ENCODE results near the gene PLXNA4.

Gene PLXNA4

DNA sequence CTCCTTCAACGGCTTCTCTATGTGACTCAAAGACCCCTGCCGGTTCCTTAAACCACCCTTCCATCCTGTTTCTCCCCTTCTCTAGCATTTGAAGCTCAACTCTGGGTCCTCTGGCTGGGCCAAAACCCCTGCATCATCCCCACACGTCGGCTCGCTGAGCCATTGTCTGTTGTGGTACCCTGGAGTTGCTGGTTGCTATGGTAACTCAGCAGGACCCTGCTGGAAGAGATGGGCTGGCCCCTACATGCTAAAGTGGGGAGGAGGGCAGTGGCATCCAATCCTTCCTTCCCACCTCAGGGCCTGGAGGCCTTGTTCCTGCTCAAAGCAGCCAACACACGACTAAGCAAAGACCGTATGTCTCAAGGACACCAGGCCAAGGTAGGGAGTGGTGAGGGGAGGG is 452.5 kb downstream of the PLXNA4 start:
- Histone ChIP-seq H4K91ac (ENCODE audit: low read length) (no peak overlapping the region), H3K27me3 (ENCODE audit: control insufficient read depth in 1 of 2, insufficient read depth in 1 of 2, low read length in 2 of 2) (peaks cover 0 to 14% of the 10 kb centered on the region in 2 experiments), H2BK12ac (ENCODE audit: low read length in 2 of 2) (no peak overlapping the region), H3K36me3 (ENCODE audit: control insufficient read depth in 1 of 2, insufficient read depth in 2 of 2, low read depth in 1 of 2, low read length in 2 of 2) (peaks cover 0 to 8% of the 10 kb centered on the region in 2 experiments), H4K8ac (ENCODE audit: low read length) (no peak overlapping the region), H2BK5ac (ENCODE audit: low read depth, low read length, poor library complexity, severe bottlenecking) (no peak overlapping the region), H2AK5ac (ENCODE audit: low read length, severe bottlenecking) (no peak overlapping the region), H3K9me3 (ENCODE audit: control insufficient read depth, low read length) (no peaks in the 10 kb centered on the region), H3K4me1 (ENCODE audit: control insufficient read depth, insufficient read depth, low read depth, low read length) (no peaks in the 10 kb centered on the region), H3K4me2 (ENCODE audit: low read length, poor library complexity, severe bottlenecking) (no peak overlapping the region), H3K4me3 (ENCODE audit: insufficient read depth in 1 of 2, low read depth in 1 of 2, low read length in 2 of 2) (no peak overlapping the region), H3K18ac (ENCODE audit: low read depth in 1 of 2, low read length in 2 of 2) (no peak overlapping the region), H2AFZ (ENCODE audit: low read depth, low read length) (no peak overlapping the region), H3K27ac (ENCODE audit: low read length, poor library complexity, severe bottlenecking) (no peak overlapping the region), H3K9ac (ENCODE audit: low read length) (no peak overlapping the region), H2BK15ac (ENCODE audit: low read depth, poor library complexity, severe bottlenecking) (no peak overlapping the region), H3K79me1 (replicated peaks; ENCODE audit: low read length, poor library complexity, severe bottlenecking) (no peaks in the 10 kb centered on the region), H3K23ac (ENCODE audit: low read length in 2 of 2) (no peak overlapping the region), H3K4ac (ENCODE audit: low read depth in 1 of 2, low read length in 2 of 2) (no peak overlapping the region), H3K14ac (ENCODE audit: low read length in 2 of 2) (no peak overlapping the region), H2BK120ac (ENCODE audit: low read depth, low read length) (no peak overlapping the region)
- no peak for DNase-seq
- 75% methylated on average over 7 of the region's 7 CpGs for WGBS

DNA sequence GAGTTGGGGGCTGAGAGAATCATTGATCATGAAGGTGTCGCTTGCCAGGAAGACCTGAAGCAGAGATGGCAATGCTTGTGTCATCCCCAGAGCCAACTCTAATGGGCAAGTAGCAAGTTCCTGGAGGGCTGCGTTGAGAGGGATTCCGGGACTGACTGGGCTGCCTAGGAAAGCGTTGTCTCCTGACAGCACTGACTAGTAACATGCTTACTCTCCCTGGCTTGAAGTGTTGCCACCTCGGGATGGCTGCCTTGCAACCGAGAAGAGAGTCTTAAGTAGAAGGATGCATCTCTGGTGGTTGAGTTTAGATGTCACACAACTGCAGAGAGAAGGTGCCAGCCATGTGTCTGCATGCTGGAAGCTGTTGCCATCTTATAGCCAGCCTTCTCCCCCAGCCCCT is 453.4 kb downstream of the PLXNA4 start:
- H3K18ac ChIP-seq (ENCODE audit: low read depth in 1 of 2, low read length in 2 of 2), result no peak overlapping the region
- no peak overlapping the region for H3K4me3 ChIP-seq (ENCODE audit: insufficient read depth in 1 of 2, low read depth in 1 of 2, low read length in 2 of 2)
- H3K36me3 ChIP-seq (ENCODE audit: control insufficient read depth in 1 of 2, insufficient read depth in 2 of 2, low read depth in 1 of 2, low read length in 2 of 2), result no peaks in the 10 kb centered on the region
- H2BK120ac ChIP-seq (ENCODE audit: low read depth, low read length), result no peak overlapping the region
- no peak overlapping the region for H3K23ac ChIP-seq (ENCODE audit: low read length in 2 of 2)
- H3K14ac ChIP-seq (ENCODE audit: low read length in 2 of 2), result no peak overlapping the region
- H3K4me1 ChIP-seq (ENCODE audit: control insufficient read depth, insufficient read depth, low read depth, low read length), result peaks cover 2% of the 10 kb centered on the region
- H3K9me3 ChIP-seq (ENCODE audit: control insufficient read depth, low read length), result no peaks in the 10 kb centered on the region
- H2AK5ac ChIP-seq (ENCODE audit: low read length, severe bottlenecking), result no peak overlapping the region
- H4K8ac ChIP-seq (ENCODE audit: low read length), result no peak overlapping the region
- no peak overlapping the region for H2AFZ ChIP-seq (ENCODE audit: low read depth, low read length)
- no peak overlapping the region for H2BK15ac ChIP-seq (ENCODE audit: low read depth, poor library complexity, severe bottlenecking)
- H3K9ac ChIP-seq (ENCODE audit: low read length), result no peak overlapping the region
- H3K27me3 ChIP-seq (ENCODE audit: control insufficient read depth in 1 of 2, insufficient read depth in 1 of 2, low read length in 2 of 2), result peaks cover 0 to 14% of the 10 kb centered on the region in 2 experiments
- 84% methylated on average over 6 of the region's 6 CpGs for WGBS
- no peak overlapping the region for H2BK12ac ChIP-seq (ENCODE audit: low read length in 2 of 2)
- H3K4ac ChIP-seq (ENCODE audit: low read depth in 1 of 2, low read length in 2 of 2), result no peak overlapping the region
- H3K27ac ChIP-seq (ENCODE audit: low read length, poor library complexity, severe bottlenecking), result no peak overlapping the region
- no peak overlapping the region for H2BK5ac ChIP-seq (ENCODE audit: low read depth, low read length, poor library complexity, severe bottlenecking)
- no peak overlapping the region for H4K91ac ChIP-seq (ENCODE audit: low read length)
- H3K4me2 ChIP-seq (ENCODE audit: low read length, poor library complexity, severe bottlenecking), result no peak overlapping the region
- no peaks in the 10 kb centered on the region for H3K79me1 ChIP-seq (replicated peaks; ENCODE audit: low read length, poor library complexity, severe bottlenecking)
- no peak for DNase-seq

DNA sequence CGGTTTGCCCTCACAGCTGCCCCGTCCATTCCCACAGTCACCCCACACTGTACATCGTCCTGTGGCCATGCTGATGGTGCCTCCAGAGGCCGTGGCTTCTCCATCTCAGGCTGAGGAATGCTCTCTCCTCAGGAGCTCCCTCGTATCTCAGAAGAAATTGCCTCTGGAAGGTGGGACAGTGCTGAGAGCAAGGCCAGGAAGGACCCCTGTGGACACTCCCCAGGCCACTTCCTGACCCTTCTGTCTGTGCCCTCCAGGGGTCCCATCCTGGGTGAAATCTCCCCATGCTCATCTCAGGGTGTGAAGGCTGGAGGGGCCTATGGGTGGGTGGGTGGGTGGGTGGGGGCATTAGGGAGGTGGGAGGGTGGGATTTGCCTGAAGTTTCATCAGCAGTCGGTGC is 454.3 kb downstream of the PLXNA4 start:
- H2BK12ac ChIP-seq (ENCODE audit: low read length in 2 of 2), result no peak overlapping the region
- H2BK15ac ChIP-seq (ENCODE audit: low read depth, poor library complexity, severe bottlenecking), result no peak overlapping the region
- H2AK5ac ChIP-seq (ENCODE audit: low read length, severe bottlenecking), result no peak overlapping the region
- H3K14ac ChIP-seq (ENCODE audit: low read length in 2 of 2), result no peak overlapping the region
- H3K23ac ChIP-seq (ENCODE audit: low read length in 2 of 2), result no peak overlapping the region
- H3K4me3 ChIP-seq (ENCODE audit: insufficient read depth in 1 of 2, low read depth in 1 of 2, low read length in 2 of 2), result no peak overlapping the region
- peaks cover 0 to 14% of the 10 kb centered on the region in 2 experiments for H3K27me3 ChIP-seq (ENCODE audit: control insufficient read depth in 1 of 2, insufficient read depth in 1 of 2, low read length in 2 of 2)
- DNase-seq, result no peak
- H3K4me2 ChIP-seq (ENCODE audit: low read length, poor library complexity, severe bottlenecking), result no peak overlapping the region
- no peak overlapping the region for H2BK120ac ChIP-seq (ENCODE audit: low read depth, low read length)
- H3K4me1 ChIP-seq (ENCODE audit: control insufficient read depth, insufficient read depth, low read depth, low read length), result peaks cover 4% of the 10 kb centered on the region
- H3K79me1 ChIP-seq (replicated peaks; ENCODE audit: low read length, poor library complexity, severe bottlenecking), result no peaks in the 10 kb centered on the region
- no peak overlapping the region for H2AFZ ChIP-seq (ENCODE audit: low read depth, low read length)
- no peak overlapping the region for H4K8ac ChIP-seq (ENCODE audit: low read length)
- no peak overlapping the region for H3K18ac ChIP-seq (ENCODE audit: low read depth in 1 of 2, low read length in 2 of 2)
- H3K27ac ChIP-seq (ENCODE audit: low read length, poor library complexity, severe bottlenecking), result no peak overlapping the region
- no peak overlapping the region for H3K4ac ChIP-seq (ENCODE audit: low read depth in 1 of 2, low read length in 2 of 2)
- H3K36me3 ChIP-seq (ENCODE audit: control insufficient read depth in 1 of 2, insufficient read depth in 2 of 2, low read depth in 1 of 2, low read length in 2 of 2), result no peaks in the 10 kb centered on the region
- no peaks in the 10 kb centered on the region for H3K9me3 ChIP-seq (ENCODE audit: control insufficient read depth, low read length)
- H4K91ac ChIP-seq (ENCODE audit: low read length), result no peak overlapping the region
- H2BK5ac ChIP-seq (ENCODE audit: low read depth, low read length, poor library complexity, severe bottlenecking), result no peak overlapping the region
- H3K9ac ChIP-seq (ENCODE audit: low read length), result no peak overlapping the region
- 49% methylated on average over 4 of the region's 6 CpGs for WGBS

- Histone ChIP-seq H3K4me2 (ENCODE audit: low read length, poor library complexity, severe bottlenecking) (no peak overlapping the region), H4K8ac (ENCODE audit: low read length) (no peak overlapping the region), H3K79me1 (replicated peaks; ENCODE audit: low read length, poor library complexity, severe bottlenecking) (no peaks in the 10 kb centered on the region), H2AFZ (ENCODE audit: low read depth, low read length) (no peak overlapping the region), H3K14ac (ENCODE audit: low read length in 2 of 2) (no peak overlapping the region), H2BK12ac (ENCODE audit: low read length in 2 of 2) (no peak overlapping the region), H2AK5ac (ENCODE audit: low read length, severe bottlenecking) (no peak overlapping the region), H3K4me1 (ENCODE audit: control insufficient read depth, insufficient read depth, low read depth, low read length) (peaks cover 4% of the 10 kb centered on the region), H3K27me3 (ENCODE audit: control insufficient read depth in 1 of 2, insufficient read depth in 1 of 2, low read length in 2 of 2) (peaks cover 0 to 2% of the 10 kb centered on the region in 2 experiments), H2BK5ac (ENCODE audit: low read depth, low read length, poor library complexity, severe bottlenecking) (no peak overlapping the region), H4K91ac (ENCODE audit: low read length) (no peak overlapping the region), H3K18ac (ENCODE audit: low read depth in 1 of 2, low read length in 2 of 2) (no peak overlapping the region), H3K9ac (ENCODE audit: low read length) (no peak overlapping the region), H3K36me3 (ENCODE audit: control insufficient read depth in 1 of 2, insufficient read depth in 2 of 2, low read depth in 1 of 2, low read length in 2 of 2) (no peaks in the 10 kb centered on the region), H2BK120ac (ENCODE audit: low read depth, low read length) (no peak overlapping the region), H3K4me3 (ENCODE audit: insufficient read depth in 1 of 2, low read depth in 1 of 2, low read length in 2 of 2) (no peak overlapping the region), H3K27ac (ENCODE audit: low read length, poor library complexity, severe bottlenecking) (no peak overlapping the region), H3K23ac (ENCODE audit: low read length in 2 of 2) (no peak overlapping the region), H3K4ac (ENCODE audit: low read depth in 1 of 2, low read length in 2 of 2) (no peak overlapping the region), H3K9me3 (ENCODE audit: control insufficient read depth, low read length) (no peaks in the 10 kb centered on the region), H2BK15ac (ENCODE audit: low read depth, poor library complexity, severe bottlenecking) (no peak overlapping the region)
- DNase-seq, result no peak
- 78% methylated on average over 1 of the region's 1 CpG for whole genome bisulfite sequencing
These were observed 457.6 kb downstream of the PLXNA4 start for GRCh38 chr7:132118641-132119040.
